Mucosa of rectum (tissue), 2 donors: Measurements from ENCODE around the gene AGAP2.

Experiments
- H3K27ac ChIP-seq, 2 donors: one replicate each; pipeline ENCODE4 v1.7.0; 2013; ENCODE audit warnings: inconsistent platforms in 2 of 2, low read depth in 2 of 2, low read length in 2 of 2
- H3K27me3 ChIP-seq, 2 donors: one replicate each; pipeline ENCODE4 v1.7.0; 2013; ENCODE audit warnings: low read length in 2 of 2; ENCODE audit not compliant: control insufficient read depth in 2 of 2, insufficient read depth in 2 of 2
- H3K36me3 ChIP-seq, 2 donors: one replicate each; pipeline ENCODE4 v1.7.0; 2013; ENCODE audit warnings: low read length in 2 of 2; ENCODE audit not compliant: control insufficient read depth in 2 of 2, insufficient read depth in 2 of 2
- H3K4me1 ChIP-seq, 2 donors: one replicate each; pipeline ENCODE4 v1.7.0; 2013; ENCODE audit warnings: low read length in 2 of 2, mild to moderate bottlenecking in 1 of 2; ENCODE audit not compliant: control insufficient read depth in 2 of 2, insufficient read depth in 2 of 2
- H3K4me3 ChIP-seq, 2 donors: one replicate each; pipeline ENCODE4 v1.7.0; 2013; ENCODE audit warnings: low read length in 2 of 2
- H3K9ac ChIP-seq, 2 donors: one replicate each; pipeline ENCODE4 v1.7.0; 2013; ENCODE audit warnings: low read length in 2 of 2, low read depth in 1 of 2, mild to moderate bottlenecking in 1 of 2
- H3K9me3 ChIP-seq, 2 donors: one replicate each; pipeline ENCODE4 v1.7.0; 2013; ENCODE audit warnings: low read length in 2 of 2; ENCODE audit not compliant: control insufficient read depth in 2 of 2
- donor health status: healthy.
- donor health status: Normal muscosa, but diverticular disease.

The AGAP2 gene

GRCh38 chr12:57754411-57755193 lies 16.1 kb upstream of the AGAP2 start, which contains the start of gene MARCHF9:
Gene MARCHF9 (plus strand): TSS chr12:57755103. CDS start chr12:57755529, 426 bp downstream.
- Histone ChIP-seq H3K9ac (peak within 1 kb of the TSS; percentile 63 to 78), H3K27ac (peak within 1 kb of the TSS; percentile 53 to 72), H3K4me3 (peak within 1 kb of the TSS; percentile 60 to 76), H3K36me3 (peaks cover 13 to 22% of the 10 kb centered on the region in 2 donors), H3K27me3 (no peaks in the 10 kb centered on the region), H3K4me1 (peaks cover 40 to 42% of the 10 kb centered on the region in 2 donors), H3K9me3 (no peaks in the 10 kb centered on the region)

DNA sequence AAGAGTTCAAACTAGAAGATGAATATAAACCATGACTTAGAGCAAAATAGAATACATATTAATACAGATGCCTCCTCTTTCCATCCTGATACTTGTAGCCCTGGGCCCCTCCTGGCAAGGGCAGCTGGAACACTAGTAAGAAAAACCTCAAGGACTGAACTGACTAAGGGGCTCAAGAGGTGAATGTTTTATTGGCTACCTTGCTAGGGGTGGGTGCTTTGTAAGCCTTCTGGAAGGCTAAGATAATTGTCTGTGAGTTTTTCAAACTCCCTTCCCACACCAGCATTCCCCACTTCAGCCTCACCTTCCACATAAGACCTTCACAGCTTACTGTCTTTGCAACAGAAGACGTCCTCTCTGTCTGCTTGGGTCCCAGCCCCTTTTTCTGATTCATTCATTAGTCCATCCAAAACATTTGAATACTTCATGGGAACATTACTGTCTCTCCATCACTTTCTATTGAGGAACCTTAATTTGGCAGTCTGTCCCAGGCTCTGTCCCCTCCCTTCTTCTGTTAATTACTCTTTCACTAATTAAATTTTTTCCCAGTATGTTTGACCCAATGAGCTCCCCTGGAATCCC lies 15.3 kb upstream of the AGAP2 start:
- Histone ChIP-seq H3K27ac (peak overlapping the region; percentile 53 to 62), H3K36me3 (peaks cover 15 to 25% of the 10 kb centered on the region in 2 donors), H3K9ac (peak overlapping the region; percentile 14 to 36), H3K4me3 (no peak overlapping the region), H3K4me1 (peaks cover 40 to 42% of the 10 kb centered on the region in 2 donors), H3K27me3 (no peaks in the 10 kb centered on the region), H3K9me3 (no peaks in the 10 kb centered on the region)

GRCh38 chr12:57752668-57753000 lies 14.1 kb upstream of the AGAP2 start:
- Histone ChIP-seq H3K9me3 (no peaks in the 10 kb centered on the region), H3K27me3 (no peaks in the 10 kb centered on the region), H3K9ac (peak overlapping the region; percentile 61 to 88), H3K36me3 (peaks cover 16 to 21% of the 10 kb centered on the region in 2 donors), H3K27ac (peak overlapping the region; percentile 59 to 64), H3K4me3 (peak overlapping the region; percentile 57 to 89), H3K4me1 (peaks cover 40% of the 10 kb centered on the region in 2 donors)

GRCh38 chr12:57751788-57752667 lies 13.5 kb upstream of the AGAP2 start, which contains the start of gene CDK4:
Gene CDK4 (minus strand): TSS chr12:57752310. CDS start chr12:57751717, 593 bp downstream.
- Histone ChIP-seq H3K9ac (peak within 1 kb of the TSS; percentile 88 to 89), H3K36me3 (peaks cover 22 to 26% of the 10 kb centered on the region in 2 donors), H3K4me3 (peak within 1 kb of the TSS; percentile 83 to 89), H3K9me3 (no peaks in the 10 kb centered on the region), H3K4me1 (peaks cover 40% of the 10 kb centered on the region in 2 donors), H3K27ac (peak within 1 kb of the TSS; percentile 85 to 86), H3K27me3 (no peaks in the 10 kb centered on the region)

DNA sequence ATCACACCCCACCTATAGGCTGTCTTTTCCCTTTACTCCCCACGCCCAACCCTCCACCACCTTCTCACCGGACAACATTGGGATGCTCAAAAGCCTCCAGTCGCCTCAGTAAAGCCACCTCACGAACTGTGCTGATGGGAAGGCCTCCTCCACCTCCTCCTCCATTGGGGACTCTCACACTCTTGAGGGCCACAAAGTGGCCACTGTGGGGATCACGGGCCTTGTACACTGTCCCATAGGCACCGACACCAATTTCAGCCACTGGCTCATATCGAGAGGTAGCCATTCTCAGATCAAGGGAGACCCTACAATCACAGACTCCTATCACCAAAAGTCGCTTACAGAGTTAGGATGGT lies 12.9 kb upstream of the AGAP2 start:
- H3K9me3 ChIP-seq = no peaks in the 10 kb centered on the region
- H3K9ac ChIP-seq = peak overlapping the region; percentile 88 to 89
- H3K27ac ChIP-seq = peak overlapping the region; percentile 85 to 86
- peaks cover 35 to 36% of the 10 kb centered on the region in 2 donors for H3K4me1 ChIP-seq
- peak overlapping the region; percentile 83 to 89 for H3K4me3 ChIP-seq
- H3K36me3 ChIP-seq = peaks cover 26 to 29% of the 10 kb centered on the region in 2 donors
- H3K27me3 ChIP-seq = no peaks in the 10 kb centered on the region

- Histone ChIP-seq H3K36me3 (peaks cover 26 to 29% of the 10 kb centered on the region in 2 donors), H3K27ac (no peak overlapping the region), H3K4me1 (peaks cover 31 to 32% of the 10 kb centered on the region in 2 donors), H3K9me3 (no peaks in the 10 kb centered on the region), H3K27me3 (no peaks in the 10 kb centered on the region), H3K4me3 (peak overlapping the region in 1 of 2 donors; percentile 89), H3K9ac (peak overlapping the region; percentile 88 to 89)
Observed at GRCh38 chr12:57750561-57751431, 12.3 kb upstream of the AGAP2 start.

DNA sequence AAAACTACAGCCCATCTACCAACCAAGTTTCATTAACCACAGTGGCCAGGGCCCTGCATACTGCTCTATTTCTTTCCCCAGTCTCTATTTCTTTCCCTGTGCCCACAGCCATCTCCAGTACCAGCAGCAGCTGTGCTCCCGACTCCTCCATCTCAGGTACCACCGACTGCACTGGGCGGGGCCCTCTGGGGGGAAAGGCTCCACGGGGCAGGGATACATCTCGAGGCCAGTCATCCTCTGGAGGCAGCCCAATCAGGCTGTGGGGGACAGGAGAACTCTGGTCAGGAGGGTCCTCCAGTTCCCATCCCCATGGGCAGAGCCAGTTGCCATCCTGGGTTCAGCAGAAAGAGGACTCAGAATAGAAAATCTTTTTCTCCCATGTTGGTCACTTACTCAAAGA lies 10.5 kb upstream of the AGAP2 start:
- no peak overlapping the region for H3K4me3 ChIP-seq
- peaks cover 26 to 29% of the 10 kb centered on the region in 2 donors for H3K36me3 ChIP-seq
- no peak overlapping the region for H3K27ac ChIP-seq
- H3K9ac ChIP-seq = no peak overlapping the region
- peaks cover 33 to 34% of the 10 kb centered on the region in 2 donors for H3K4me1 ChIP-seq
- H3K27me3 ChIP-seq = no peaks in the 10 kb centered on the region
- no peaks in the 10 kb centered on the region for H3K9me3 ChIP-seq

DNA sequence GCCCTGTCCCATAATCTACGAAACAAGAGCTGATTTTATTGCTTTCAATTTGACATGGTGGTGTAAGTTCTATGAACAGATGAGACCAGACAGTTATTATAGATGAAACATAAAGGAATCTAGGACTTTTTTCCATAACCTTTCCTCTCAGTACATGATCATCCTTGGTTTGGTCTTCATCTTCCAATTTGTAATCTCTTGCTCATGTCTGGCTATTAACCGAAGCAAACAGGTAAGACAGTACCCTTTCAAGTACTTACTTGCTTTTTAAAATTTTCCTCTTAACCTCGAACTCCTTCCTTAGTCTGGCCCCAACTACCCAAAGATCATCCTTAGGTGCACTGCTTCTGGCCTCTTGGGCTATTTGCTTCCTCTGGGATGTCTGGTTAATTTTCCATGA lies 7.5 kb upstream of the AGAP2 start:
- peaks cover 26 to 29% of the 10 kb centered on the region in 2 donors for H3K36me3 ChIP-seq
- peaks cover 15 to 16% of the 10 kb centered on the region in 2 donors for H3K4me1 ChIP-seq
- H3K9ac ChIP-seq = no peak overlapping the region
- H3K4me3 ChIP-seq = peak overlapping the region; percentile 81 to 98
- peaks cover 0 to 12% of the 10 kb centered on the region in 2 donors for H3K27me3 ChIP-seq
- H3K9me3 ChIP-seq = no peaks in the 10 kb centered on the region
- H3K27ac ChIP-seq = no peak overlapping the region

GRCh38 chr12:57745485-57745881 lies 6.9 kb upstream of the AGAP2 start:
- Histone ChIP-seq H3K4me3 (peak overlapping the region; percentile 81 to 98), H3K27me3 (peaks cover 0 to 17% of the 10 kb centered on the region in 2 donors), H3K4me1 (peaks cover 14 to 16% of the 10 kb centered on the region in 2 donors), H3K9ac (peak overlapping the region; percentile 92 to 100), H3K27ac (peak overlapping the region; percentile 91 to 93), H3K9me3 (no peaks in the 10 kb centered on the region), H3K36me3 (peaks cover 23 to 26% of the 10 kb centered on the region in 2 donors)
